ENCODE measurements around the gene NOX3.

The NOX3 gene

GRCh38 chr6:155408231-155408630 is 47.4 kb downstream of the NOX3 start:
- H2AFZ ChIP-seq (ENCODE audit: low read depth, low read length): no peak overlapping the region
- H3K36me3 ChIP-seq (replicated peaks; ENCODE audit: low read depth, low read length): no peaks in the 10 kb centered on the region
- no peaks in the 10 kb centered on the region for H3K9me3 ChIP-seq (ENCODE audit: insufficient read depth, low read length)
- H3K27ac ChIP-seq (ENCODE audit: low read length): no peak overlapping the region
- no peaks in the 10 kb centered on the region for H4K20me1 ChIP-seq (ENCODE audit: insufficient read depth, low read length)
- H3K9ac ChIP-seq (ENCODE audit: low read length): no peak overlapping the region
- TF ChIP-seq EZH2phosphoT487 (IDR thresholded peaks at IDR 0.05; ENCODE audit: low read depth): no peak
- TF ChIP-seq, protein P1, sequence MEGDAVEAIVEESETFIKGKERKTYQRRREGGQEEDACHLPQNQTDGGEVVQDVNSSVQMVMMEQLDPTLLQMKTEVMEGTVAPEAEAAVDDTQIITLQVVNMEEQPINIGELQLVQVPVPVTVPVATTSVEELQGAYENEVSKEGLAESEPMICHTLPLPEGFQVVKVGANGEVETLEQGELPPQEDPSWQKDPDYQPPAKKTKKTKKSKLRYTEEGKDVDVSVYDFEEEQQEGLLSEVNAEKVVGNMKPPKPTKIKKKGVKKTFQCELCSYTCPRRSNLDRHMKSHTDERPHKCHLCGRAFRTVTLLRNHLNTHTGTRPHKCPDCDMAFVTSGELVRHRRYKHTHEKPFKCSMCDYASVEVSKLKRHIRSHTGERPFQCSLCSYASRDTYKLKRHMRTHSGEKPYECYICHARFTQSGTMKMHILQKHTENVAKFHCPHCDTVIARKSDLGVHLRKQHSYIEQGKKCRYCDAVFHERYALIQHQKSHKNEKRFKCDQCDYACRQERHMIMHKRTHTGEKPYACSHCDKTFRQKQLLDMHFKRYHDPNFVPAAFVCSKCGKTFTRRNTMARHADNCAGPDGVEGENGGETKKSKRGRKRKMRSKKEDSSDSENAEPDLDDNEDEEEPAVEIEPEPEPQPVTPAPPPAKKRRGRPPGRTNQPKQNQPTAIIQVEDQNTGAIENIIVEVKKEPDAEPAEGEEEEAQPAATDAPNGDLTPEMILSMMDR (IDR thresholded peaks at IDR 0.05; ENCODE audit: low read depth, low read length): no peak
- H3K4me1 ChIP-seq (ENCODE audit: low read length): no peaks in the 10 kb centered on the region
- H3K4me2 ChIP-seq (ENCODE audit: low read length): no peak overlapping the region
- H3K27me3 ChIP-seq (ENCODE audit: low read depth, low read length): no peaks in the 10 kb centered on the region
- no peaks in the 10 kb centered on the region for H3K79me2 ChIP-seq (ENCODE audit: low read length)
- no peak overlapping the region for H3K4me3 ChIP-seq (ENCODE audit: low read length)

DNA sequence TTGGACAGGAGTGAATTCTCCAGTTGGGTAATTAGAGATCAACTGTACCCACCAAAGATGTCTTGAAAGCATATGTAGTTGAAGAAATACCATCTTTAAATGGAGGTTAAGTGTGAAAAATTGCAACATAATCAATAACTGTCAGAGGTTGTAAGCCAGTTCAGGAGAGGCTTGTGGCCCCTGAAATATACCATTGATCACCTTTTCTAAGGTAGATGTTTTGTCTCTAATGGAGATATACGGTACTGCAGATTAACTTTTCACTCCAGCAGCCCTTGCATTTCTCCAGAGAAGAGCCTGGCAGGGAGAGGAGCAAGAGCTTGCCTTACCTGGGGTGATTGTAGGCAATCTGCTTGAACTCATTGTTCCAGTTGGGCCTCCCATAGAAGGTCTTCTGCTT is 48.8 kb downstream of the NOX3 start:
- Histone ChIP-seq H3K79me2 (ENCODE audit: low read length) (no peaks in the 10 kb centered on the region), H3K4me2 (ENCODE audit: low read length) (no peak overlapping the region), H3K9ac (ENCODE audit: low read length) (no peak overlapping the region), H3K4me1 (ENCODE audit: low read length) (no peaks in the 10 kb centered on the region), H3K27me3 (ENCODE audit: low read depth, low read length) (no peaks in the 10 kb centered on the region), H2AFZ (ENCODE audit: low read depth, low read length) (no peak overlapping the region), H3K4me3 (ENCODE audit: low read length) (no peak overlapping the region), H3K27ac (ENCODE audit: low read length) (no peak overlapping the region), H3K36me3 (replicated peaks; ENCODE audit: low read depth, low read length) (no peaks in the 10 kb centered on the region), H4K20me1 (ENCODE audit: insufficient read depth, low read length) (no peaks in the 10 kb centered on the region), H3K9me3 (ENCODE audit: insufficient read depth, low read length) (no peaks in the 10 kb centered on the region)
- TF ChIP-seq, protein P1 (IDR thresholded peaks at IDR 0.05; ENCODE audit: low read depth, low read length): no peak
- no peak for TF ChIP-seq EZH2phosphoT487 (IDR thresholded peaks at IDR 0.05; ENCODE audit: low read depth)

DNA sequence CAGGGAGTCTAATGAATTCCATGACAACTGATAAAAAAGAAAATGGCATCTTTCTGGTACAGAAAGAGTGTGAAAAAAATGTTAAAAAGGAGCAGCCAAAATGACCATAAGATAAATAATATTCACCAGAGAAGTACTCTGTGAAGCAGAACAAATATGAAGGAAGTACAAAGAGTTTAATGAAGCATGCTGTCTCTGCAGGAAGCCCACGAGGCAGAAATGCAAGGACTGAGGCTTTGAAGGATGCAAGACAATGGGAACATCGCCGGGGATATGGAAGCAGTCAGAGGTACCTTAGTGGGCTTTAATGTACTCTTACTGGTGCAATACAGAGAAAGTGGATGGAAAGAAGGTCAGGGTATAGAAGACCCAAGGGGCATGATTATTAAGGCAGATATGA is 50.7 kb downstream of the NOX3 start:
- Histone ChIP-seq H3K79me2 (ENCODE audit: low read length) (no peaks in the 10 kb centered on the region), H3K27ac (ENCODE audit: low read length) (no peak overlapping the region), H3K4me3 (ENCODE audit: low read length) (no peak overlapping the region), H3K36me3 (replicated peaks; ENCODE audit: low read depth, low read length) (no peaks in the 10 kb centered on the region), H2AFZ (ENCODE audit: low read depth, low read length) (no peak overlapping the region), H3K9ac (ENCODE audit: low read length) (no peak overlapping the region), H3K9me3 (ENCODE audit: insufficient read depth, low read length) (no peaks in the 10 kb centered on the region), H3K4me1 (ENCODE audit: low read length) (no peaks in the 10 kb centered on the region), H3K4me2 (ENCODE audit: low read length) (no peak overlapping the region), H3K27me3 (ENCODE audit: low read depth, low read length) (no peaks in the 10 kb centered on the region), H4K20me1 (ENCODE audit: insufficient read depth, low read length) (no peaks in the 10 kb centered on the region)
- TF ChIP-seq, protein P1 (IDR thresholded peaks at IDR 0.05; ENCODE audit: low read depth, low read length): no peak
- no peak for TF ChIP-seq EZH2phosphoT487 (IDR thresholded peaks at IDR 0.05; ENCODE audit: low read depth)

DNA sequence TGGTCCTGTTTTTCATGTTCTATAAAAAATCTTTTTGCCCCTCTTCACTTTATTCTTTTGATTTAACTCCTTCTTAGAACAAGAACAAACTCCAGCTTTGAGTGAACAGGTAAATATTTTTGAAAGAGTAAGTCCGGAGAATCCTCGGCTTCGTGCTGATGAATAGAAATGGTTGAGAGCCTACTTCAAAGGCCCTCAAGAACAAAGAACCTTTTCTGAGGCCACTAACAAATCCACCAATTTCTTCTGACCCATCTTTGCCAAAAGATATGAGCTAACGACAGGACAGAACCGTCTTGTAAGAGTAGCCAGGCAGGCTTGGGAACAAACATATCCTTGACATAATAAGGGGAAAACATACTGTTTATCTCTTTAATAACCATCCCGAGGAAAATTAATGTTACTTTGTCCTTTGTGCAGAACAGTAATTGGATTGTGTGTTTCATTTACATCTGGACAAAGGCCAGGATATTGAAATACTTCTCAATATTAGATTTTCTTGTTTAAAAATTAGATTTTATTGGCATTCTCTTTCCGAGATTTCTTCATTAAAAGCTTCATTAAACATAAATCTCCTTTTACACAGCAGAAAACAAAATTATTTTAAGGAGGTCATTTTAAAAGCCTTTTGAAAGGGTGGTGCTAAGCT is 52.9 kb downstream of the NOX3 start:
- H3K79me2 ChIP-seq (ENCODE audit: low read length): no peaks in the 10 kb centered on the region
- no peaks in the 10 kb centered on the region for H3K4me1 ChIP-seq (ENCODE audit: low read length)
- no peak overlapping the region for H2AFZ ChIP-seq (ENCODE audit: low read depth, low read length)
- no peaks in the 10 kb centered on the region for H4K20me1 ChIP-seq (ENCODE audit: insufficient read depth, low read length)
- H3K9ac ChIP-seq (ENCODE audit: low read length): no peak overlapping the region
- no peak overlapping the region for H3K27ac ChIP-seq (ENCODE audit: low read length)
- no peaks in the 10 kb centered on the region for H3K36me3 ChIP-seq (replicated peaks; ENCODE audit: low read depth, low read length)
- no peaks in the 10 kb centered on the region for H3K9me3 ChIP-seq (ENCODE audit: insufficient read depth, low read length)
- TF ChIP-seq, protein P1 (IDR thresholded peaks at IDR 0.05; ENCODE audit: low read depth, low read length): no peak
- no peak for TF ChIP-seq EZH2phosphoT487 (IDR thresholded peaks at IDR 0.05; ENCODE audit: low read depth)
- no peak overlapping the region for H3K4me3 ChIP-seq (ENCODE audit: low read length)
- H3K4me2 ChIP-seq (ENCODE audit: low read length): no peak overlapping the region
- H3K27me3 ChIP-seq (ENCODE audit: low read depth, low read length): no peaks in the 10 kb centered on the region
